ENCODE data around the gene RNU6-8.

DNA sequence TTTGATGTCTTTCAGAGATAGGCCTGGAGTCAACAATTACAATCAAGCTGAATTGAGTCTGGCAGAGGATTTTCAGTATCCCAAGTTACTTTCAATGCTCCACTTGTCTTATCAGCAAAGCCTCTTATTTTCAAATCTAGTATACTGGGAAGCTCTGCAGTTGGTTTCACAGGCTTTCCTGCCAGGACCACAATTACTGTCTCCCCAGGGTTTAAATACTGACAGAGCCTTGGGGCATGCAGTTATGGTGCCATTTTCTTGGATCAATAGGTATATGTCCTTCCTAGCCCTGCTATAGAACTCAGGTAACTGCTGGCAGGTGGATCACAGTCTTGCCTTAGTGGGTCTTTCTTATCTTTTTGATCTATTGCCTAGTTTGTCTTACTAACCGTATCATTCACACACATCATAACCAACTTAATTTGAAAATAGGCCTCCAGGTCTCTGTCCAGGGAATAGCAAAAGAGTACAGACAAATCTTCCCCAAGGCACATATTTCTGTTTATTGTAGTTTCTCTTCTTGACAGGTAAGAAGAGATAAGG, 22.4 kb upstream of the RNU6-8 start:
- TF ChIP-seq EZH2 (IDR thresholded peaks at IDR 0.05; ENCODE audit: borderline replicate concordance, control insufficient read depth, low read depth, low read length) (no peak), POLR2A (IDR thresholded peaks at IDR 0.05; ENCODE audit: low read depth, low read length) (no peak), TAF1 (IDR thresholded peaks at IDR 0.05; ENCODE audit: borderline replicate concordance, low read depth, low read length) (no peak), RAD21 (IDR thresholded peaks at IDR 0.05; ENCODE audit: insufficient read depth, low read depth, low read length) (no peak), POLR2AphosphoS5 (IDR thresholded peaks at IDR 0.05; ENCODE audit: low read length) (no peak), ESRRA (IDR thresholded peaks at IDR 0.05; ENCODE audit: low read length) (no peak), NR2C1 (IDR thresholded peaks at IDR 0.05) (no peak), TCF7 (IDR thresholded peaks at IDR 0.05; ENCODE audit: borderline replicate concordance) (no peak)
- TF ChIP-seq, protein P1, sequence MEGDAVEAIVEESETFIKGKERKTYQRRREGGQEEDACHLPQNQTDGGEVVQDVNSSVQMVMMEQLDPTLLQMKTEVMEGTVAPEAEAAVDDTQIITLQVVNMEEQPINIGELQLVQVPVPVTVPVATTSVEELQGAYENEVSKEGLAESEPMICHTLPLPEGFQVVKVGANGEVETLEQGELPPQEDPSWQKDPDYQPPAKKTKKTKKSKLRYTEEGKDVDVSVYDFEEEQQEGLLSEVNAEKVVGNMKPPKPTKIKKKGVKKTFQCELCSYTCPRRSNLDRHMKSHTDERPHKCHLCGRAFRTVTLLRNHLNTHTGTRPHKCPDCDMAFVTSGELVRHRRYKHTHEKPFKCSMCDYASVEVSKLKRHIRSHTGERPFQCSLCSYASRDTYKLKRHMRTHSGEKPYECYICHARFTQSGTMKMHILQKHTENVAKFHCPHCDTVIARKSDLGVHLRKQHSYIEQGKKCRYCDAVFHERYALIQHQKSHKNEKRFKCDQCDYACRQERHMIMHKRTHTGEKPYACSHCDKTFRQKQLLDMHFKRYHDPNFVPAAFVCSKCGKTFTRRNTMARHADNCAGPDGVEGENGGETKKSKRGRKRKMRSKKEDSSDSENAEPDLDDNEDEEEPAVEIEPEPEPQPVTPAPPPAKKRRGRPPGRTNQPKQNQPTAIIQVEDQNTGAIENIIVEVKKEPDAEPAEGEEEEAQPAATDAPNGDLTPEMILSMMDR (IDR thresholded peaks at IDR 0.05 in 2 of 3, conservative IDR thresholded peaks at IDR 0.05 in 1 of 3; ENCODE audit: control insufficient read depth in 2 of 3, extremely low read depth in 1 of 3, insufficient read depth in 1 of 3, low read depth in 3 of 3, low read length in 3 of 3): no peak
- TF ChIP-seq, protein P2, sequence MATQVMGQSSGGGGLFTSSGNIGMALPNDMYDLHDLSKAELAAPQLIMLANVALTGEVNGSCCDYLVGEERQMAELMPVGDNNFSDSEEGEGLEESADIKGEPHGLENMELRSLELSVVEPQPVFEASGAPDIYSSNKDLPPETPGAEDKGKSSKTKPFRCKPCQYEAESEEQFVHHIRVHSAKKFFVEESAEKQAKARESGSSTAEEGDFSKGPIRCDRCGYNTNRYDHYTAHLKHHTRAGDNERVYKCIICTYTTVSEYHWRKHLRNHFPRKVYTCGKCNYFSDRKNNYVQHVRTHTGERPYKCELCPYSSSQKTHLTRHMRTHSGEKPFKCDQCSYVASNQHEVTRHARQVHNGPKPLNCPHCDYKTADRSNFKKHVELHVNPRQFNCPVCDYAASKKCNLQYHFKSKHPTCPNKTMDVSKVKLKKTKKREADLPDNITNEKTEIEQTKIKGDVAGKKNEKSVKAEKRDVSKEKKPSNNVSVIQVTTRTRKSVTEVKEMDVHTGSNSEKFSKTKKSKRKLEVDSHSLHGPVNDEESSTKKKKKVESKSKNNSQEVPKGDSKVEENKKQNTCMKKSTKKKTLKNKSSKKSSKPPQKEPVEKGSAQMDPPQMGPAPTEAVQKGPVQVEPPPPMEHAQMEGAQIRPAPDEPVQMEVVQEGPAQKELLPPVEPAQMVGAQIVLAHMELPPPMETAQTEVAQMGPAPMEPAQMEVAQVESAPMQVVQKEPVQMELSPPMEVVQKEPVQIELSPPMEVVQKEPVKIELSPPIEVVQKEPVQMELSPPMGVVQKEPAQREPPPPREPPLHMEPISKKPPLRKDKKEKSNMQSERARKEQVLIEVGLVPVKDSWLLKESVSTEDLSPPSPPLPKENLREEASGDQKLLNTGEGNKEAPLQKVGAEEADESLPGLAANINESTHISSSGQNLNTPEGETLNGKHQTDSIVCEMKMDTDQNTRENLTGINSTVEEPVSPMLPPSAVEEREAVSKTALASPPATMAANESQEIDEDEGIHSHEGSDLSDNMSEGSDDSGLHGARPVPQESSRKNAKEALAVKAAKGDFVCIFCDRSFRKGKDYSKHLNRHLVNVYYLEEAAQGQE (IDR thresholded peaks at IDR 0.05; ENCODE audit: low read depth, low read length): no peak
- TF ChIP-seq, protein P3, sequence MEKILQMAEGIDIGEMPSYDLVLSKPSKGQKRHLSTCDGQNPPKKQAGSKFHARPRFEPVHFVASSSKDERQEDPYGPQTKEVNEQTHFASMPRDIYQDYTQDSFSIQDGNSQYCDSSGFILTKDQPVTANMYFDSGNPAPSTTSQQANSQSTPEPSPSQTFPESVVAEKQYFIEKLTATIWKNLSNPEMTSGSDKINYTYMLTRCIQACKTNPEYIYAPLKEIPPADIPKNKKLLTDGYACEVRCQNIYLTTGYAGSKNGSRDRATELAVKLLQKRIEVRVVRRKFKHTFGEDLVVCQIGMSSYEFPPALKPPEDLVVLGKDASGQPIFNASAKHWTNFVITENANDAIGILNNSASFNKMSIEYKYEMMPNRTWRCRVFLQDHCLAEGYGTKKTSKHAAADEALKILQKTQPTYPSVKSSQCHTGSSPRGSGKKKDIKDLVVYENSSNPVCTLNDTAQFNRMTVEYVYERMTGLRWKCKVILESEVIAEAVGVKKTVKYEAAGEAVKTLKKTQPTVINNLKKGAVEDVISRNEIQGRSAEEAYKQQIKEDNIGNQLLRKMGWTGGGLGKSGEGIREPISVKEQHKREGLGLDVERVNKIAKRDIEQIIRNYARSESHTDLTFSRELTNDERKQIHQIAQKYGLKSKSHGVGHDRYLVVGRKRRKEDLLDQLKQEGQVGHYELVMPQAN (conservative IDR thresholded peaks at IDR 0.05): no peak
- TF ChIP-seq, protein P4, sequence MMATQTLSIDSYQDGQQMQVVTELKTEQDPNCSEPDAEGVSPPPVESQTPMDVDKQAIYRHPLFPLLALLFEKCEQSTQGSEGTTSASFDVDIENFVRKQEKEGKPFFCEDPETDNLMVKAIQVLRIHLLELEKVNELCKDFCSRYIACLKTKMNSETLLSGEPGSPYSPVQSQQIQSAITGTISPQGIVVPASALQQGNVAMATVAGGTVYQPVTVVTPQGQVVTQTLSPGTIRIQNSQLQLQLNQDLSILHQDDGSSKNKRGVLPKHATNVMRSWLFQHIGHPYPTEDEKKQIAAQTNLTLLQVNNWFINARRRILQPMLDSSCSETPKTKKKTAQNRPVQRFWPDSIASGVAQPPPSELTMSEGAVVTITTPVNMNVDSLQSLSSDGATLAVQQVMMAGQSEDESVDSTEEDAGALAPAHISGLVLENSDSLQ (IDR thresholded peaks at IDR 0.05): no peak
- TF ChIP-seq, protein P5, sequence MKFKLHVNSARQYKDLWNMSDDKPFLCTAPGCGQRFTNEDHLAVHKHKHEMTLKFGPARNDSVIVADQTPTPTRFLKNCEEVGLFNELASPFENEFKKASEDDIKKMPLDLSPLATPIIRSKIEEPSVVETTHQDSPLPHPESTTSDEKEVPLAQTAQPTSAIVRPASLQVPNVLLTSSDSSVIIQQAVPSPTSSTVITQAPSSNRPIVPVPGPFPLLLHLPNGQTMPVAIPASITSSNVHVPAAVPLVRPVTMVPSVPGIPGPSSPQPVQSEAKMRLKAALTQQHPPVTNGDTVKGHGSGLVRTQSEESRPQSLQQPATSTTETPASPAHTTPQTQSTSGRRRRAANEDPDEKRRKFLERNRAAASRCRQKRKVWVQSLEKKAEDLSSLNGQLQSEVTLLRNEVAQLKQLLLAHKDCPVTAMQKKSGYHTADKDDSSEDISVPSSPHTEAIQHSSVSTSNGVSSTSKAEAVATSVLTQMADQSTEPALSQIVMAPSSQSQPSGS (IDR thresholded peaks at IDR 0.05; ENCODE audit: low read length): no peak

All from GM12878 (cell line).